GM12891 (cell line): ENCODE data around the gene SF1.
A peak's percentile ranks its signal among the peaks of the same experiment; 100 is the strongest.

Source experiments
- DNase-seq: peaks from one replicate; pipeline ENCODE4 v3.0.0; 2011; ENCODE audit warnings: low spot score; ENCODE audit not compliant: insufficient read length
- FAIRE-seq: peaks from 2 replicates; lab custom pipeline; 2011; peaks lifted over from hg19 to GRCh38; lab: Jason Lieb, UNC
- PAX5 ChIP-seq: IDR thresholded peaks from 2 replicates; pipeline ENCODE4 v1.6.1; 2011; ENCODE audit warnings: low read length, moderate library complexity, mild to moderate bottlenecking; ENCODE audit not compliant: insufficient read depth, severe bottlenecking
- POLR2A ChIP-seq: IDR thresholded peaks from 2 replicates; pipeline ENCODE4 v1.6.1; 2011; ENCODE audit warnings: low read depth, low read length, control low read depth
- POLR2AphosphoS5 ChIP-seq: IDR thresholded peaks from 2 replicates; pipeline ENCODE4 v1.6.1; 2011; ENCODE audit warnings: low read depth, low read length, control low read depth
- POU2F2 ChIP-seq: IDR thresholded peaks from 2 replicates; pipeline ENCODE4 v1.6.1; 2011; ENCODE audit warnings: low read depth, mild to moderate bottlenecking, control low read depth, low read length, moderate library complexity
- SPI1 ChIP-seq: IDR thresholded peaks from 2 replicates; pipeline ENCODE4 v1.6.1; 2011; ENCODE audit warnings: low read depth, low read length, control low read depth
- TAF1 ChIP-seq: IDR thresholded peaks from 2 replicates; pipeline ENCODE4 v1.6.1; 2011; ENCODE audit warnings: low read depth, low read length, control low read depth

The SF1 gene

GRCh38 chr11:64800303-64801157 is 22.2 kb upstream of the SF1 start:
- FAIRE-seq: peak; percentile 35
- no peak for DNase-seq
- no peak for TF ChIP-seq PAX5
- no peak for TF ChIP-seq SPI1
- TF ChIP-seq POU2F2: no peak
- TF ChIP-seq TAF1: no peak
- TF ChIP-seq POLR2AphosphoS5: no peak
- no peak for TF ChIP-seq POLR2A

- DNase-seq (no peak), FAIRE-seq (peak; percentile 75)
- TF ChIP-seq POLR2AphosphoS5 (no peak), POLR2A (no peak), PAX5 (peak; percentile 32), POU2F2 (no peak), TAF1 (no peak), SPI1 (no peak)
Measured at GRCh38 chr11:64799623-64800302, 21.4 kb upstream of the SF1 start.

DNA sequence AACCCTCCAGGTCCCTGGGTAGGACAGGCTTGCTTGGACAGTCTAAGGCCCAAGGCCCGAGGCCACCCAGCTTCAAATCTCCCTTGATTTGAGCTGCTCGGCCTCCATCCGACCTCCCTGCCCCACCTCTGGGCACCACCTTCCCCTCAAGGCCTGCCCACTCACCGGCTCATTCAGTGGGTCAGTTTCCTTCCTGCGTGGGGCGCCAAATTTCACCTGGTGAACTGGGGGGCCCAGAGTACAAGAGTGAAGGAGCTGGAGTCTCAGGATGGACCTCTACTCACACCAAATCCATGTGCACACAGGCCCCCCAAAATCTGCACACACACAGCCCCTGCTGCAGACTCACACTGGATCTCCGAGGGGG is 20.9 kb upstream of the SF1 start:
- FAIRE-seq (no peak), DNase-seq (no peak)
- TF ChIP-seq PAX5 (no peak), SPI1 (no peak), TAF1 (no peak), POLR2A (no peak), POU2F2 (no peak), POLR2AphosphoS5 (no peak)

DNA sequence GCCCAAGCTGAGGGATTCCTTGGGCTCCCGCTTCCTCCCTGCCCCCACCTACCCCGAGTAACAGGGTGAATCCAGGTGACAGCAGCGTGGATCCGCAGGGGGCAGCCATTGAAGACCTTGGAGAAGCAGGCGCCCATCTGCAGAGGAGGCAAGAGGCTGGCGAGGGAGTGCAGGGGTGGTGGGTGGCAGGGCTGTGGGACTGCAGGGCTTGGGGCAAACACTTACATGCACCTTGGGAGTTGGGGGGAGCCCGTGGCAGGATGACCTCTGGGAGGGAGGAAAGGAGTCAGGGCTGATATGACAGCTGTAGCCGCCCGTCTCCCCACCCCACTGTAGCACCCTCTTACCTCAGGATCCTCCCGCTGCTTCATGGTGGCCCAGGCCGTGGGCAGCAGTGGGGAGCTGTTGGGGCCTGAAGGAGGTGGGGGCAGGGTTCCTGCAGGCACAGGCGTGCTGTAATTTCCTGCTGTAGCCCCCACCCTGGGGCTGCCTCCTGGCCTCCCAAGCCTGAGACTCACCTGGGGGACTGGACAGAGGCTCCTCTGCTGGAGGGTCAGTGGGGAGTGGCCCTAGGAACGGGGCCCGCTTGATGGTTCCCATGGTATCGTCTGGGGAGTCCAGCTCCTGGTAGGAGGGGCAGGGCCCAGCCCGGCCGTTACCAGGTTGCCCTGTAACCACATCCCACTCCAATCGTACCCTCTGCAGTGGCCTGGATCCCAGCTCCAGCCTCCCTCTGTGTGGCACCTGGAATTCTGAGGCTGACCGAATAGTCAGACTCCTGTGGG is 18.6 kb upstream of the SF1 start:
- DNase-seq (no peak), FAIRE-seq (no peak)
- no peak for TF ChIP-seq PAX5
- no peak for TF ChIP-seq TAF1
- TF ChIP-seq POLR2A: no peak

DNA sequence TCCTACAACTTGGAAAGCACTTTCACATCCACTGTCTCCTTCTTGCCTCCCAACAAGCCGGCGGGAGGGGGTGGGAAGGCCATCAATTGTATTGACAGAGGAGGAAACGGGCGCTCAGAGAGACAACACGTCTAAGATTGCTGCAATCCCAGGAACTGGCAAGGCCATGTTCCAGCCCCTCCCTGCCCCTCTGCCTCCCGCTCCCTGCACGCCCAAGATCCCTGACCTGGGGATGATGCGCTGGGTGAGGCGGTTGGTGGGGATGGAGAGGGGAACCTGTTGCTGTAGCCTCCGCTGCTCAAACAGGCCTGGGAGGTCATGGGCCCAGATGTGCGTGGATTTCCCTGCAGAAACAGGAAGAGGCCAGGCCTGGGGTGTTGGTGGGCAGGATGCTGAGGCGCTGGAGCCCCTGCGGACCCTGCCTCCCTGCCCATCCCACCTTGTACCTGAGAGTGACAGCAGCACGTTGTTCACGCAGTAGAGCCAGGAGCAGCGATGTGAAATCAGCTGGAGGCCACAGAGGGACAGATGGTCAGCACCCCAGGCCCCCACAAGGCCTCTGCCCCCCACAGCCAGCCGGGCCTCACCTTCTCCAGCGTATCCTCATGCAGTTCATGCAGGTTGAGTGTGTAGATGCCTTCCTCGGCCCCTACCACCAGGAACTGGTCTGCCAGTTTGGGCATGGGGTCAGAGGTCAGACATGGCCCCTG is 17.9 kb upstream of the SF1 start:
- FAIRE-seq: no peak
- TF ChIP-seq TAF1 (no peak), PAX5 (no peak), SPI1 (no peak), POU2F2 (no peak), POLR2AphosphoS5 (no peak), POLR2A (no peak)
- no peak for DNase-seq

- TF ChIP-seq TAF1 (no peak), POU2F2 (no peak), POLR2AphosphoS5 (no peak), SPI1 (no peak), POLR2A (no peak), PAX5 (no peak)
- no peak for FAIRE-seq
- DNase-seq: no peak
Measured at GRCh38 chr11:64794526-64794925, 16.2 kb upstream of the SF1 start.

DNA sequence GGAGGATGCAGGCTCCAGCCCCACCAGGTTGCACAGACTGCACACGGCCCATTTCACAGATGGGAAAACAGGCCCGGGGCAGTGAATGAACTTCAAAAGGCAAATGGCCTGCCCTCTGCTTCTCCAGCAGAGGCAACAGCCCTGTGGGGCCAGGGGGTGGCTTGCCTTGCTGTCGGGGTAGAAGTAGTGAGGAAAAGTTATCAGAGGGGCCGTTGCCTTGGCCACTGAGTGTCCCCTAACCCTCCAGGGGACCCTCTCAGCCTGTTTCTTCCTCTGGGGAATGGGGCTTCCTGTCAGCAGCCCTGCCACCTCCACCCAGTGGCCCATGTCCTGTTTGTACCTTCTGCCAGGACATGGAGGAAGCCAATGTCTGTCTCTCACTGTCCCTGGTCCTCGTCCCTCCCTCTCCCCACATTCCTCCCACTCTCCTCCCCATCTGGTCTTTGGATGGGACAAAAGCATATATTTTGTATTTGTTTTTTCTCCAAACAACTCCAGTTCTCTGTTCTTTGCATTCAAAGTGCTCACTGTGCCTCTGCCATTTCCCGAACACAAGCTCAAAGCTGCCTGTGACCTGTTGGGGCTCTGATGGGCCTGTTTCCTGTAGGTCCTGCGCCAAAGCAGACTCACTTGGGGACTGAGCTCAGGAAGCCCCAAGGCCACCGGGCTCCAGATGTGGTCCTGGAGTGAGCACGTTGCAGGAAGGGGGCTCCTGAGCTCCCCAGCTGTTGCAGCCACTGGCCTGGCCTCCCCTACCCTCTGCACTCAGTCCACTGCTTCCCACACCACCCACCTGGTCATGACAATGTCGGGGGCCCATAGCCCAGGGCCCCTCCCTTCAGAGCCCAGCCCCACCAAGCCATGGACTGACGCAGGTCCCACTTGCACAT is 15.2 kb upstream of the SF1 start:
- no peak for FAIRE-seq

DNA sequence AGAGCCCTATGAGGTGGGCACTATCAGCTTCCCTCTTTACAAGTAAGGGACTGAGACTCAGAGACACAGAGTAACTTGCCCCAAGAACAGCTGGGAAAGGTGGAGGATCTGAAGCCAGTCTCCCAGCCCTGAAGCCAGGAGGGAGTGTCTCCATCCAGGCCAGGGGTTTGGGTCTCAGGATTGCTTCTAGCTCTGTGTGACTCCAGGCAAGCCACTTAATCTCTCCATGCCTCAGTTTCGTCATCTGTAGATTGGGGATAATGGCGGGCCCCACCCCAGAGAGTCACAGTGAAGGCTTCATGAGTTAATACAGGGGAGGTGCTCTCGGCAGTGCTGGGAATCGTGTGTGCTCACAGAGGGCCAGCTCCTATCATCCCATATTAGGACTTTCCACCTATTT is 14.1 kb upstream of the SF1 start:
- TF ChIP-seq POLR2AphosphoS5 (no peak), PAX5 (no peak), POLR2A (no peak), POU2F2 (no peak), TAF1 (no peak)
- FAIRE-seq: no peak

More for the DNA sequence above, 15.2 kb upstream of the SF1 start:
- TF ChIP-seq SPI1 (no peak), POU2F2 (no peak), POLR2AphosphoS5 (no peak), PAX5 (no peak), TAF1 (no peak), POLR2A (no peak)
- DNase-seq: no peak

More for the DNA sequence above, 14.1 kb upstream of the SF1 start:
- DNase-seq: no peak
